GM23338 (cell line): ENCODE measurements around the gene NFXL1.

Experiments
- CREB1 ChIP-seq: fragments of 250-450 bp; sonication (Bioruptor Pico); IDR thresholded peaks from 2 replicates; pipeline ENCODE4 v1.5.0; 2020; ENCODE audit warnings: low read depth, mild to moderate bottlenecking, moderate library complexity
- ETS1 ChIP-seq: IDR thresholded peaks from 2 replicates; pipeline ENCODE4 v1.6.1; 2016; ENCODE audit warnings: antibody characterized with exemption
- EZH2 ChIP-seq: fragments of 200-600 bp; sonication (generic); IDR thresholded peaks from one replicate; pipeline ENCODE4 v1.8.0; 2017; ENCODE audit warnings: antibody characterized with exemption, mild to moderate bottlenecking, low read depth; ENCODE audit not compliant: unreplicated experiment
- EZH2phosphoT487 ChIP-seq: fragments of 200-600 bp; sonication (generic); IDR thresholded peaks from one replicate; pipeline ENCODE4 v1.8.1; 2018; ENCODE audit warnings: antibody characterized with exemption; ENCODE audit not compliant: unreplicated experiment
- JUNB ChIP-seq: IDR thresholded peaks from one replicate; pipeline ENCODE4 v1.6.1; 2016; ENCODE audit warnings: antibody characterized with exemption; ENCODE audit not compliant: unreplicated experiment
- NANOG ChIP-seq: IDR thresholded peaks from 2 replicates; pipeline ENCODE4 v1.6.1; 2016; ENCODE audit warnings: antibody characterized with exemption, borderline replicate concordance
- POLR2AphosphoS5 ChIP-seq: IDR thresholded peaks from 2 replicates; pipeline ENCODE4 v1.6.1; 2016; ENCODE audit warnings: antibody characterized with exemption, low read depth
- STAT1 ChIP-seq: IDR thresholded peaks from one replicate; pipeline ENCODE4 v1.6.1; 2016; ENCODE audit warnings: antibody characterized with exemption; ENCODE audit not compliant: unreplicated experiment
- ZNF114 ChIP-seq: fragments of 250-450 bp; sonication (Bioruptor Pico); IDR thresholded peaks from 2 replicates; pipeline ENCODE4 v1.5.0; 2020; ENCODE audit warnings: mild to moderate bottlenecking, moderate library complexity
- TF ChIP-seq, protein P1 (sequence below), 2 experiments: fragments of 200-600 bp in 1 of 2; sonication (generic) in 1 of 2; conservative IDR thresholded peaks; 2 replicates each; pipeline versions ENCODE4 v1.5.1 to v1.6.1; 2016 to 2017; ENCODE audit warnings: antibody characterized with exemption in 2 of 2, low read depth in 2 of 2, mild to moderate bottlenecking in 2 of 2, moderate library complexity in 1 of 2
- TF ChIP-seq, protein P2 (sequence below): IDR thresholded peaks from one replicate; pipeline ENCODE4 v1.6.1; 2018; ENCODE audit warnings: antibody characterized with exemption; ENCODE audit not compliant: unreplicated experiment
- TF ChIP-seq, protein P3 (sequence below): fragments of 250-450 bp; sonication (Bioruptor Pico); IDR thresholded peaks from 2 replicates; pipeline ENCODE4 v1.5.0; 2020; ENCODE audit warnings: mild to moderate bottlenecking, moderate library complexity

- TF ChIP-seq POLR2AphosphoS5, result no peak
- TF ChIP-seq, protein P1, sequence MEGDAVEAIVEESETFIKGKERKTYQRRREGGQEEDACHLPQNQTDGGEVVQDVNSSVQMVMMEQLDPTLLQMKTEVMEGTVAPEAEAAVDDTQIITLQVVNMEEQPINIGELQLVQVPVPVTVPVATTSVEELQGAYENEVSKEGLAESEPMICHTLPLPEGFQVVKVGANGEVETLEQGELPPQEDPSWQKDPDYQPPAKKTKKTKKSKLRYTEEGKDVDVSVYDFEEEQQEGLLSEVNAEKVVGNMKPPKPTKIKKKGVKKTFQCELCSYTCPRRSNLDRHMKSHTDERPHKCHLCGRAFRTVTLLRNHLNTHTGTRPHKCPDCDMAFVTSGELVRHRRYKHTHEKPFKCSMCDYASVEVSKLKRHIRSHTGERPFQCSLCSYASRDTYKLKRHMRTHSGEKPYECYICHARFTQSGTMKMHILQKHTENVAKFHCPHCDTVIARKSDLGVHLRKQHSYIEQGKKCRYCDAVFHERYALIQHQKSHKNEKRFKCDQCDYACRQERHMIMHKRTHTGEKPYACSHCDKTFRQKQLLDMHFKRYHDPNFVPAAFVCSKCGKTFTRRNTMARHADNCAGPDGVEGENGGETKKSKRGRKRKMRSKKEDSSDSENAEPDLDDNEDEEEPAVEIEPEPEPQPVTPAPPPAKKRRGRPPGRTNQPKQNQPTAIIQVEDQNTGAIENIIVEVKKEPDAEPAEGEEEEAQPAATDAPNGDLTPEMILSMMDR (conservative IDR thresholded peaks at IDR 0.05; ENCODE audit: low read depth in 2 of 2), result no peak
- no peak for TF ChIP-seq JUNB
- TF ChIP-seq EZH2phosphoT487, result no peak
- TF ChIP-seq CREB1 (CRISPR knock-in tag), result no peak
- TF ChIP-seq, protein P2, sequence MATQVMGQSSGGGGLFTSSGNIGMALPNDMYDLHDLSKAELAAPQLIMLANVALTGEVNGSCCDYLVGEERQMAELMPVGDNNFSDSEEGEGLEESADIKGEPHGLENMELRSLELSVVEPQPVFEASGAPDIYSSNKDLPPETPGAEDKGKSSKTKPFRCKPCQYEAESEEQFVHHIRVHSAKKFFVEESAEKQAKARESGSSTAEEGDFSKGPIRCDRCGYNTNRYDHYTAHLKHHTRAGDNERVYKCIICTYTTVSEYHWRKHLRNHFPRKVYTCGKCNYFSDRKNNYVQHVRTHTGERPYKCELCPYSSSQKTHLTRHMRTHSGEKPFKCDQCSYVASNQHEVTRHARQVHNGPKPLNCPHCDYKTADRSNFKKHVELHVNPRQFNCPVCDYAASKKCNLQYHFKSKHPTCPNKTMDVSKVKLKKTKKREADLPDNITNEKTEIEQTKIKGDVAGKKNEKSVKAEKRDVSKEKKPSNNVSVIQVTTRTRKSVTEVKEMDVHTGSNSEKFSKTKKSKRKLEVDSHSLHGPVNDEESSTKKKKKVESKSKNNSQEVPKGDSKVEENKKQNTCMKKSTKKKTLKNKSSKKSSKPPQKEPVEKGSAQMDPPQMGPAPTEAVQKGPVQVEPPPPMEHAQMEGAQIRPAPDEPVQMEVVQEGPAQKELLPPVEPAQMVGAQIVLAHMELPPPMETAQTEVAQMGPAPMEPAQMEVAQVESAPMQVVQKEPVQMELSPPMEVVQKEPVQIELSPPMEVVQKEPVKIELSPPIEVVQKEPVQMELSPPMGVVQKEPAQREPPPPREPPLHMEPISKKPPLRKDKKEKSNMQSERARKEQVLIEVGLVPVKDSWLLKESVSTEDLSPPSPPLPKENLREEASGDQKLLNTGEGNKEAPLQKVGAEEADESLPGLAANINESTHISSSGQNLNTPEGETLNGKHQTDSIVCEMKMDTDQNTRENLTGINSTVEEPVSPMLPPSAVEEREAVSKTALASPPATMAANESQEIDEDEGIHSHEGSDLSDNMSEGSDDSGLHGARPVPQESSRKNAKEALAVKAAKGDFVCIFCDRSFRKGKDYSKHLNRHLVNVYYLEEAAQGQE, result no peak
- TF ChIP-seq EZH2, result no peak
- no peak for TF ChIP-seq NANOG
- TF ChIP-seq ETS1, result no peak
- no peak for TF ChIP-seq STAT1
- TF ChIP-seq, protein P3, sequence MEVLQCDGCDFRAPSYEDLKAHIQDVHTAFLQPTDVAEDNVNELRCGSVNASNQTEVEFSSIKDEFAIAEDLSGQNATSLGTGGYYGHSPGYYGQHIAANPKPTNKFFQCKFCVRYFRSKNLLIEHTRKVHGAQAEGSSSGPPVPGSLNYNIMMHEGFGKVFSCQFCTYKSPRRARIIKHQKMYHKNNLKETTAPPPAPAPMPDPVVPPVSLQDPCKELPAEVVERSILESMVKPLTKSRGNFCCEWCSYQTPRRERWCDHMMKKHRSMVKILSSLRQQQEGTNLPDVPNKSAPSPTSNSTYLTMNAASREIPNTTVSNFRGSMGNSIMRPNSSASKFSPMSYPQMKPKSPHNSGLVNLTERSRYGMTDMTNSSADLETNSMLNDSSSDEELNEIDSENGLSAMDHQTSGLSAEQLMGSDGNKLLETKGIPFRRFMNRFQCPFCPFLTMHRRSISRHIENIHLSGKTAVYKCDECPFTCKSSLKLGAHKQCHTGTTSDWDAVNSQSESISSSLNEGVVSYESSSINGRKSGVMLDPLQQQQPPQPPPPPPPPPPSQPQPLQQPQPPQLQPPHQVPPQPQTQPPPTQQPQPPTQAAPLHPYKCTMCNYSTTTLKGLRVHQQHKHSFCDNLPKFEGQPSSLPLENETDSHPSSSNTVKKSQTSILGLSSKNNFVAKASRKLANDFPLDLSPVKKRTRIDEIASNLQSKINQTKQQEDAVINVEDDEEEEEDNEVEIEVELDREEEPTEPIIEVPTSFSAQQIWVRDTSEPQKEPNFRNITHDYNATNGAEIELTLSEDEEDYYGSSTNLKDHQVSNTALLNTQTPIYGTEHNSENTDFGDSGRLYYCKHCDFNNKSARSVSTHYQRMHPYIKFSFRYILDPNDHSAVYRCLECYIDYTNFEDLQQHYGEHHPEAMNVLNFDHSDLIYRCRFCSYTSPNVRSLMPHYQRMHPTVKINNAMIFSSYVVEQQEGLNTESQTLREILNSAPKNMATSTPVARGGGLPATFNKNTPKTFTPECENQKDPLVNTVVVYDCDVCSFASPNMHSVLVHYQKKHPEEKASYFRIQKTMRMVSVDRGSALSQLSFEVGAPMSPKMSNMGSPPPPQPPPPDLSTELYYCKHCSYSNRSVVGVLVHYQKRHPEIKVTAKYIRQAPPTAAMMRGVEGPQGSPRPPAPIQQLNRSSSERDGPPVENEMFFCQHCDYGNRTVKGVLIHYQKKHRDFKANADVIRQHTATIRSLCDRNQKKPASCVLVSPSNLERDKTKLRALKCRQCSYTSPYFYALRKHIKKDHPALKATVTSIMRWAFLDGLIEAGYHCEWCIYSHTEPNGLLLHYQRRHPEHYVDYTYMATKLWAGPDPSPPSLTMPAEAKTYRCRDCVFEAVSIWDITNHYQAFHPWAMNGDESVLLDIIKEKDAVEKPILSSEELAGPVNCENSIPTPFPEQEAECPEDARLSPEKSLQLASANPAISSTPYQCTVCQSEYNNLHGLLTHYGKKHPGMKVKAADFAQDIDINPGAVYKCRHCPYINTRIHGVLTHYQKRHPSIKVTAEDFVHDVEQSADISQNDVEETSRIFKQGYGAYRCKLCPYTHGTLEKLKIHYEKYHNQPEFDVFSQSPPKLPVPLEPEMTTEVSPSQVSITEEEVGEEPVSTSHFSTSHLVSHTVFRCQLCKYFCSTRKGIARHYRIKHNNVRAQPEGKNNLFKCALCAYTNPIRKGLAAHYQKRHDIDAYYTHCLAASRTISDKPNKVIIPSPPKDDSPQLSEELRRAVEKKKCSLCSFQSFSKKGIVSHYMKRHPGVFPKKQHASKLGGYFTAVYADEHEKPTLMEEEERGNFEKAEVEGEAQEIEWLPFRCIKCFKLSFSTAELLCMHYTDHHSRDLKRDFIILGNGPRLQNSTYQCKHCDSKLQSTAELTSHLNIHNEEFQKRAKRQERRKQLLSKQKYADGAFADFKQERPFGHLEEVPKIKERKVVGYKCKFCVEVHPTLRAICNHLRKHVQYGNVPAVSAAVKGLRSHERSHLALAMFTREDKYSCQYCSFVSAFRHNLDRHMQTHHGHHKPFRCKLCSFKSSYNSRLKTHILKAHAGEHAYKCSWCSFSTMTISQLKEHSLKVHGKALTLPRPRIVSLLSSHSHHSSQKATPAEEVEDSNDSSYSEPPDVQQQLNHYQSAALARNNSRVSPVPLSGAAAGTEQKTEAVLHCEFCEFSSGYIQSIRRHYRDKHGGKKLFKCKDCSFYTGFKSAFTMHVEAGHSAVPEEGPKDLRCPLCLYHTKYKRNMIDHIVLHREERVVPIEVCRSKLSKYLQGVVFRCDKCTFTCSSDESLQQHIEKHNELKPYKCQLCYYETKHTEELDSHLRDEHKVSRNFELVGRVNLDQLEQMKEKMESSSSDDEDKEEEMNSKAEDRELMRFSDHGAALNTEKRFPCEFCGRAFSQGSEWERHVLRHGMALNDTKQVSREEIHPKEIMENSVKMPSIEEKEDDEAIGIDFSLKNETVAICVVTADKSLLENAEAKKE (CRISPR knock-in tag), result no peak
- TF ChIP-seq ZNF114 (CRISPR knock-in tag), result no peak
These were observed 37.4 kb downstream of the NFXL1 start for GRCh38 chr4:47876784-47877546.
